Lower leg skin (tissue), 3 donors: Measurements from ENCODE around the gene NCKAP5.

Experiments used
- CTCF ChIP-seq, 3 donors: fragments of 450-650 bp; IDR thresholded peaks; one replicate each; pipeline ENCODE4 v1.5.1; 2016; ENCODE audit warnings: antibody characterized with exemption in 3 of 3, mild to moderate bottlenecking in 3 of 3, moderate library complexity in 2 of 3
- POLR2A ChIP-seq, 2 donors: fragments of 450-650 bp; IDR thresholded peaks; one replicate each; pipeline ENCODE4 v1.6.1; 2016 to 2017; ENCODE audit warnings: antibody characterized with exemption in 2 of 2, mild to moderate bottlenecking in 1 of 2, moderate library complexity in 1 of 2

GRCh38 chr2:132883430-132883829 lies 684.8 kb downstream of the NCKAP5 start:
- TF ChIP-seq CTCF (IDR thresholded peaks at IDR 0.05) (no peak), POLR2A (IDR thresholded peaks at IDR 0.05) (no peak)
